ENCODE results near the gene EPG5. TPM values are rescaled to one million over a fixed set of nuclear protein-coding genes. Genes with fewer than 3 reads are reported as not detected.
A peak's percentile ranks its signal among the peaks of the same experiment; 100 is the strongest.

Gene EPG5
- total and polyA plus RNA-seq, 3 donors from 2014 or later = 19.0 to 66.4 (median 55.7) TPM

DNA sequence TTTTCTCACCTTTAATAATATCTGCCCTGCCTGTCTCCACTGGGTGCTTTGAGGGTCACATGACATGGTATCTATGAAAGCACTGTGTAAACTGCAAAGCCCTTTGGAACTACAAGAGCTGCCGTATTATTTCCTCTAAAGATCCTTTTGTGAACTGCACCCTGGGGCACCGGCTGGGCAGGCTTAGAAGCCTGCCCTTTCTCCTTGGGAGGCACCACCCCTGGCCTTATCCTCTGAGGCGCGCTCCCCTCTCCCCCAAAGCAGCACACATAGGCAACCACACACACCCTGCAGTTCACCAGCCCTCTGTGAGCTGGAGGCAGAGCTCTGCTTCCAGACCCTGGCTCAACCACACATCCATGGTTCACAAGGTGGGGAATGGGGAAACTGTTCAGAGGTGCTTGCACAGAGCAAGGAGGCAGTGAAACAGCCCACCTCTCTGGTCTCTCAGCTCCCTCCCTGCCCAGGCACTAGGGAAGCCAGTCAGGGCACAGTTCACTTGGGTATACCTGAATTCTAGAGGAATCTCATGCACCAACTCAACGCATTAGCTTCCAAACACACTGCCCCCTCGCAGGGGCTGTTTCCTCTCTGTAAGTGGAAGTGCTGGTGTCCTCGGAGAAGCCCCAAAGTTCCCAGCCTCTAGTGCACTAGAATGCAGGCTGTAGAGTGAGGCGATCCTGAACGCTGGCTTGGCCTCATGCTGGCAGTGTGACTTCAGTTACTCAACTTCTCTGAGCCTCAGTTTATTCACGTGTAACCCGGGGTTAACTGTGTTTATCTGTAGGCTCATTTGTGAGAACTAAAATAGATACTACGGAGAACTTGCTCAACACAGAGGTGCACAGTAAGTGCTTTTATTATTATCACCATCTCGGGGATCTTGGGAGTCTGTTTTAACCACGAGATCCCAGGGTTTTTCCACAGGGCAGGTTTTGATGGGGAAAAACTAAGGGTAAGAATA, 130.6 kb downstream of the EPG5 start:
- peak overlapping the region in 1 of 2 donors; percentile 20 for H3K4me3 ChIP-seq
- no peaks in the 10 kb centered on the region for H3K9me3 ChIP-seq
- H3K36me3 ChIP-seq (ENCODE audit: low read depth, missing control alignments) = no peaks in the 10 kb centered on the region
- no peak overlapping the region for H3K27ac ChIP-seq
- intact Hi-C loops (cut with DNase I; ENCODE audit: low total_unique reads) = no loop called here
- WGBS, 2 donors = 57 to 67% methylated on average over 13 to 14 of the region's 14 CpGs
- peaks cover 5% of the 10 kb centered on the region for H3K4me1 ChIP-seq
- no peaks in the 10 kb centered on the region for H3K27me3 ChIP-seq
- TF ChIP-seq, protein P1, sequence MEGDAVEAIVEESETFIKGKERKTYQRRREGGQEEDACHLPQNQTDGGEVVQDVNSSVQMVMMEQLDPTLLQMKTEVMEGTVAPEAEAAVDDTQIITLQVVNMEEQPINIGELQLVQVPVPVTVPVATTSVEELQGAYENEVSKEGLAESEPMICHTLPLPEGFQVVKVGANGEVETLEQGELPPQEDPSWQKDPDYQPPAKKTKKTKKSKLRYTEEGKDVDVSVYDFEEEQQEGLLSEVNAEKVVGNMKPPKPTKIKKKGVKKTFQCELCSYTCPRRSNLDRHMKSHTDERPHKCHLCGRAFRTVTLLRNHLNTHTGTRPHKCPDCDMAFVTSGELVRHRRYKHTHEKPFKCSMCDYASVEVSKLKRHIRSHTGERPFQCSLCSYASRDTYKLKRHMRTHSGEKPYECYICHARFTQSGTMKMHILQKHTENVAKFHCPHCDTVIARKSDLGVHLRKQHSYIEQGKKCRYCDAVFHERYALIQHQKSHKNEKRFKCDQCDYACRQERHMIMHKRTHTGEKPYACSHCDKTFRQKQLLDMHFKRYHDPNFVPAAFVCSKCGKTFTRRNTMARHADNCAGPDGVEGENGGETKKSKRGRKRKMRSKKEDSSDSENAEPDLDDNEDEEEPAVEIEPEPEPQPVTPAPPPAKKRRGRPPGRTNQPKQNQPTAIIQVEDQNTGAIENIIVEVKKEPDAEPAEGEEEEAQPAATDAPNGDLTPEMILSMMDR (IDR thresholded peaks at IDR 0.05) = no peak
- TF ChIP-seq POLR2A (IDR thresholded peaks at IDR 0.05) = no peak
- DNase-seq = no peak

DNA sequence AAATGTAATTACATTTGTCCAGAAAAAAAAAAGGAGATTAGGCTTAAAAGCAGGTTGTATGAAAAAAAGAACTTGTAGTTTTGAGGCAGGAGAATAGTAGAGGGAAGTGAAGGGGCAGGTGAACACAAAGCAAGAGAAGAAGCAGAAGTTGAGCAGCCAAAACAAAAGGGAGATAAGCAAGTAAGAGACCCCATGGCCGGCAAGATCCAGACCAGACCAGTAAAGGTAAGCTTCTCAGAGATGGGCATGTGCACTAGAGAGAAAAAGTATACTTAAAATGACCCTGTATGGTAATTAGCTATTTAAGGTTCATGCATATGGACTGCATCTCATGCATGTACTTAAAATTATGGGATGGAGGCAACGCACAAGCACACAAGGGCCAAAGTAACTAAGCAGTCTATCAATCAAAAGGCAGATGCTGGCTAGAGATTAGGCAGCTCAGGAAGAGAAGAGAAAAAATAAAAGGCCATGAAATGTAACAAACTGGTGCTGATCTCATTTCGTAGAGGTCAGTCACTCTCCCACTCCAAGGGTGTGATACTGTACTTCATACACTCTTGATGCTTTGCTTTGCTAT, 132.0 kb downstream of the EPG5 start:
- intact Hi-C loops (cut with DNase I; ENCODE audit: low total_unique reads) = no loop called here
- DNase-seq = no peak
- no peaks in the 10 kb centered on the region for H3K36me3 ChIP-seq (ENCODE audit: low read depth, missing control alignments)
- peaks cover 5% of the 10 kb centered on the region for H3K4me1 ChIP-seq
- WGBS, 2 donors = 56 to 64% methylated on average over 3 of the region's 3 CpGs
- no peak overlapping the region for H3K4me3 ChIP-seq
- TF ChIP-seq, protein P1 (IDR thresholded peaks at IDR 0.05) = no peak
- no peak for TF ChIP-seq POLR2A (IDR thresholded peaks at IDR 0.05)
- H3K27ac ChIP-seq = no peak overlapping the region
- H3K9me3 ChIP-seq = no peaks in the 10 kb centered on the region
- no peaks in the 10 kb centered on the region for H3K27me3 ChIP-seq

DNA sequence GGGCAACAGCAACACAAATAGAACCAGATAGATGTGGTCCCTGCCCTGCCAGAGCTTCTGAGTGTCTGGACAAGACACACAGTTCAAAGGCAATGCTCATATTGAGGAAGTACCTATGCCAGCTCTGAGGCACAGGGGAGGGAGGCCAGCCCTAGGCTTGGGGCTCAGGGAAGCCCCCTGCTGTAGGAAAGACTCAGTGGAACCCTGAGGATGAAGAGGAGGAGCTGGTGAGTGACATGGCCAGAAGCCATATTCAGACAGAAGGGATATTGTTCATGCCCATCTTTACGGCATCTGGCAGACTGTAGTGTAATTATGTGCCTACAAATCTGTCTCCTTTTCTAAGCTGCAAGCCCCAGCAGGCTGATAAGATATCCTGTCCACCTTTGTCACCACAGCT, 132.8 kb downstream of the EPG5 start:
- no peak for DNase-seq
- H3K4me3 ChIP-seq = no peak overlapping the region
- H3K27ac ChIP-seq = no peak overlapping the region
- H3K4me1 ChIP-seq = peaks cover 5% of the 10 kb centered on the region
- H3K27me3 ChIP-seq = no peaks in the 10 kb centered on the region
- TF ChIP-seq, protein P1 (IDR thresholded peaks at IDR 0.05) = no peak
- 68 to 73% methylated on average over 1 of the region's 1 CpG for WGBS, 2 donors
- H3K9me3 ChIP-seq = no peaks in the 10 kb centered on the region
- intact Hi-C loops (cut with DNase I; ENCODE audit: low total_unique reads) = no loop called here
- H3K36me3 ChIP-seq (ENCODE audit: low read depth, missing control alignments) = no peaks in the 10 kb centered on the region

DNA sequence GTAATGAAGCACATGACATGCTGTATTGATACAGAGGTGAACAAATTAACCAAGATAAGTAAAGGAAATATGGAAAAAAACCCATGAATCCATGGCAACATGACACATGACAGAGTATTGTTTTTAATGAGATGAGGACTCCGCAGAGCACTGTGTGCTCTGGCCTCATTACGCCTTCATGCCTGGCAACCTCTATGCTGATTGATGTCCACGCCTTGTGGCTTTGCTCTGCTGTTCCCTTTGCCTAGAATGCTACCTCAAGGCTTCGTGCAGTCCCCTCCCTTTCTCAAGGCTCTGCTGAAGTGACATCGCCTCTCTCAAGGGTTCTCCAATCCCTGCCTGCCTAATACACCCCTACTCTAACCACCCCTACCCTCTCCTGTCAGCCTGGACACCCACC, 133.3 kb downstream of the EPG5 start:
- Histone ChIP-seq H3K4me3 (no peak overlapping the region), H3K4me1 (peaks cover 5% of the 10 kb centered on the region), H3K27me3 (no peaks in the 10 kb centered on the region), H3K27ac (no peak overlapping the region), H3K36me3 (ENCODE audit: low read depth, missing control alignments) (no peaks in the 10 kb centered on the region), H3K9me3 (no peaks in the 10 kb centered on the region)
- intact Hi-C loops (cut with DNase I; ENCODE audit: low total_unique reads) = no loop called here
- TF ChIP-seq, protein P1 (IDR thresholded peaks at IDR 0.05) = no peak
- TF ChIP-seq POLR2A (IDR thresholded peaks at IDR 0.05) = no peak
- DNase-seq = no peak
- WGBS, 2 donors = 88 to 95% methylated on average over 5 of the region's 5 CpGs
